Progenitor cell of endocrine pancreas (in vitro differentiated cells): Measurements from ENCODE around the gene DDX31. TPM values are rescaled to one million over a fixed set of nuclear protein-coding genes. Genes with fewer than 3 reads are reported as not detected.
"Not testable (repeated sequence)": the region's sequence is repeated elsewhere in the genome, so short reads cannot be mapped to it uniquely, and the experiment has no call there.

Source experiments
- DNase-seq: peaks from one replicate; pipeline ENCODE4 v3.0.0; 2021; ENCODE audit warnings: low spot score; ENCODE audit not compliant: unreplicated experiment
- H3K27ac Mint-ChIP-seq: 2 replicates; pipeline ENCODE4 v1.8.0; 2021; ENCODE audit warnings: mild to moderate bottlenecking, moderate library complexity, mixed read lengths
- H3K27me3 Mint-ChIP-seq: 2 replicates; pipeline ENCODE4 v1.8.0; 2021; ENCODE audit warnings: mixed read lengths
- H3K36me3 Mint-ChIP-seq: 2 replicates; pipeline ENCODE4 v1.8.0; 2022; ENCODE audit warnings: mixed read lengths; ENCODE audit not compliant: insufficient read depth
- H3K4me1 Mint-ChIP-seq: 2 replicates; pipeline ENCODE4 v1.8.0; 2021; ENCODE audit warnings: low read depth, mixed read lengths
- H3K4me3 Mint-ChIP-seq: 2 replicates; pipeline ENCODE4 v1.8.0; 2021; ENCODE audit warnings: low read depth, mild to moderate bottlenecking, moderate library complexity, mixed read lengths
- H3K9me3 Mint-ChIP-seq: 2 replicates; pipeline ENCODE4 v1.8.0; 2021; ENCODE audit warnings: low read depth, mixed read lengths
- total RNA-seq: library from RNA; stranded (reverse); gene quantifications from 2 replicates; pipeline ENCODE4 v1.2.1, GENCODE V29; 2021
- TF ChIP-seq, protein P1 (sequence below): fragments of 200-600 bp; sonication (generic); IDR thresholded peaks from one replicate; pipeline ENCODE4 v1.5.0; 2021; ENCODE audit warnings: antibody characterized with exemption, mild to moderate bottlenecking; ENCODE audit not compliant: unreplicated experiment

Gene DDX31
- total RNA-seq, 1 donor from 2014 or later, result 16.7 TPM

DNA sequence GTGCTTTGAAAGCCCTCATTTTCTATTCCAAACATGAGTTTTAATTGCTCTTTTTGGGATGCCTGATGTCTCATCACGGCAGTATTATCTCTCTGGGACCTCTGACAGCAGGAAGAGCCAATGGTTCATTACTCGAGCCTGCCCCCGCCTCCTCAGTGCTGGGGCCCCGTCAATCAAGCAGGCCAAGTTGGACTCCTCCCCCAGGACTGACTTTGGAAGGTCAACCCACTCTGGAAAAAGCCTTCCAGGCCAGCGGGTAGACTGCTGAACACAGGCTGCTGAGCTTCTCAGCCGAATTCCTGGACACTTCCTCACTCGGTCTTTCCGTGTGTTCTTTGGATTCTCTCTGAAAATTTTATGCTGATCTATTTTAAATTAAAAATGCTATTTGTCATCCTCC is 96.9 kb downstream of the DDX31 start:
- peaks cover 1% of the 10 kb centered on the region for H3K4me1 Mint-ChIP-seq
- no peak for DNase-seq

DNA sequence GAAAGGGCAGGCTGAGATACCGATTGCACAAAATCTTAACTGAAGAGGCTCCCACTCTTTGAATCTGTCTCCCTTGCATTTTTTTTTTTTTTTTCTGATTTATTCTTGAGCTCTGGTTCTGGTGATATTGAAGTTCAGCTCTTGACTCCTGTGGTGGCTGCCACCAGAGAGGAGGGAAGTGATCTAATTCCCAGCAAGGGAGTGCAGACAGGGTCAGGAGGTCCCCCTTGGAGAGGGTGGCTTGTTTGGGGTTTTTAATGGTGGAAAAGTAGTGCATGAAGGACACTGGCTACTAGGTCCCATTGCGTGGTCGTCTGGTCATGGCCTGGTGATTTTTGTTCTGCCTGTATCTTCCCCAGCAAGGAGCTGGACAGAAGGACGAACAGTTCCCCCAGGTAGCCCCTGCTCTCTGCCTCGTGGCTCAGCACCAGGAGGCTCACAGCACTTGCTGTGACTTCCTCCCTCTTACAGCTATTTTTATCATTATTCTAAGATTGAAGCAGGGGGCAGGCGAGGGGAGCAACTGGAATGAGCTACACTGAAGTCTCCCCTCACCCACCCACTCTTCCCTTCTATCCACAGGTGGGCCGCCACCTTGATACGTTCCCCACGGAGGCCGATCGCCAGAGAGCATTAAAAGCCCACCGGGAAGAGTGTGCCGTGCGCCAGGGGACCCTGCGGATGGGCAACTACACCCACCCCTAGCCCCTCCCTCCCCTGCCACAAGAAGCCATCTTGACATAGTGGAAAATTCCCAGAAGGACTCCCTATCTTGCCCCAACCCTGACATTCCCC is 97.8 kb downstream of the DDX31 start:
- H3K4me3 Mint-ChIP-seq, result no peak overlapping the region
- no peaks in the 10 kb centered on the region for H3K36me3 Mint-ChIP-seq
- H3K9me3 Mint-ChIP-seq, result no peaks in the 10 kb centered on the region
- no peak for DNase-seq
- H3K27me3 Mint-ChIP-seq, result peaks cover 45% of the 10 kb centered on the region
- peaks cover 1% of the 10 kb centered on the region for H3K4me1 Mint-ChIP-seq
- no peak overlapping the region for H3K27ac Mint-ChIP-seq
- TF ChIP-seq, protein P1, sequence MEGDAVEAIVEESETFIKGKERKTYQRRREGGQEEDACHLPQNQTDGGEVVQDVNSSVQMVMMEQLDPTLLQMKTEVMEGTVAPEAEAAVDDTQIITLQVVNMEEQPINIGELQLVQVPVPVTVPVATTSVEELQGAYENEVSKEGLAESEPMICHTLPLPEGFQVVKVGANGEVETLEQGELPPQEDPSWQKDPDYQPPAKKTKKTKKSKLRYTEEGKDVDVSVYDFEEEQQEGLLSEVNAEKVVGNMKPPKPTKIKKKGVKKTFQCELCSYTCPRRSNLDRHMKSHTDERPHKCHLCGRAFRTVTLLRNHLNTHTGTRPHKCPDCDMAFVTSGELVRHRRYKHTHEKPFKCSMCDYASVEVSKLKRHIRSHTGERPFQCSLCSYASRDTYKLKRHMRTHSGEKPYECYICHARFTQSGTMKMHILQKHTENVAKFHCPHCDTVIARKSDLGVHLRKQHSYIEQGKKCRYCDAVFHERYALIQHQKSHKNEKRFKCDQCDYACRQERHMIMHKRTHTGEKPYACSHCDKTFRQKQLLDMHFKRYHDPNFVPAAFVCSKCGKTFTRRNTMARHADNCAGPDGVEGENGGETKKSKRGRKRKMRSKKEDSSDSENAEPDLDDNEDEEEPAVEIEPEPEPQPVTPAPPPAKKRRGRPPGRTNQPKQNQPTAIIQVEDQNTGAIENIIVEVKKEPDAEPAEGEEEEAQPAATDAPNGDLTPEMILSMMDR, result no peak

More for the DNA sequence above, 96.9 kb downstream of the DDX31 start:
- no peaks in the 10 kb centered on the region for H3K9me3 Mint-ChIP-seq
- peaks cover 52% of the 10 kb centered on the region for H3K27me3 Mint-ChIP-seq
- H3K27ac Mint-ChIP-seq, result no peak overlapping the region
- H3K36me3 Mint-ChIP-seq, result no peaks in the 10 kb centered on the region
- TF ChIP-seq, protein P1, result no peak
- no peak overlapping the region for H3K4me3 Mint-ChIP-seq

DNA sequence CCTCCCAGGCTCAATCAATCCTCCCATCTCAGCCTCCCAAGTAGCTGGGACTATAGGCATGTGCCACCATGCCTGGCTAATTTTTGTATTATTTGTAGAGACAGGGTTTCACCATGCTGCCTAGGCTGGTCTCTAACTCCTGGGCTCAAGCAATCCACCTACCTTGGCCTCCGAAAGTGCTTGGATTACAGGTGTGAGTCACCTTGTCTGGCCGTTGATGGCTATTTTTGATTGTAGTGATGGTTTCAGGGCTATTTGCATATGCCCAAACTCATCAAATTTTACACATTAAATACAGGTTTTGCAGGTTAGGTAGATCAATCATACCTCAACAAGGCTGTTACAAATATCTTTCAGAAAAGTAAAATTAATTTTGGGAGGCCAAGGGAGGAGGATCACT is 101.0 kb downstream of the DDX31 start:
- H3K27me3 Mint-ChIP-seq, result peaks cover 34% of the 10 kb centered on the region

DNA sequence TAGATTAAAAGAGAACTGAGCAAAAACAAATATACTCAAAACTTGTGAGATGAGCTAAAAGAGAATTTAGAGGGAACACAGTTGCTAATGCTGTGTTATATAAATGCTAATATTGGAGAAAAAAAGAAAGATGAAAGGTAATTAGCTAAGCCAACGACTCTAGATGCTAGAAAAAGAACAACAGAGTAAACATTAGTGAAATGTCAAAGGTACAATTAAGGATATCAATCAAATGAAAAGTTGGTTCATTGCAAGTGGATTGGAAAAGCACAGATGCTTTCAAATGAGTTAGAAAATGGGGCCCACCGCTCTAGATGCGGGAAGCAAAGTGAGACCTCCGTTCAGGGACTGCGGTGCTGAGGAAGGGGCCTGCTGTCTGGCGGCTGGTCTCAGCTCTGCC is 105.3 kb downstream of the DDX31 start:
- Mint-ChIP-seq H3K4me1 (peaks cover 1% of the 10 kb centered on the region), H3K27ac (no peak overlapping the region), H3K9me3 (peaks cover 2% of the 10 kb centered on the region), H3K4me3 (no peak overlapping the region), H3K36me3 (peaks cover under 1% of the 10 kb centered on the region), H3K27me3 (peaks cover 36% of the 10 kb centered on the region)
- DNase-seq, result no peak
- TF ChIP-seq, protein P1, result no peak

More for the DNA sequence above, 101.0 kb downstream of the DDX31 start:
- H3K4me3 Mint-ChIP-seq, DNase-seq, H3K9me3 Mint-ChIP-seq, H3K27ac Mint-ChIP-seq, H3K4me1 Mint-ChIP-seq, H3K36me3 Mint-ChIP-seq: not testable (repeated sequence)

DNA sequence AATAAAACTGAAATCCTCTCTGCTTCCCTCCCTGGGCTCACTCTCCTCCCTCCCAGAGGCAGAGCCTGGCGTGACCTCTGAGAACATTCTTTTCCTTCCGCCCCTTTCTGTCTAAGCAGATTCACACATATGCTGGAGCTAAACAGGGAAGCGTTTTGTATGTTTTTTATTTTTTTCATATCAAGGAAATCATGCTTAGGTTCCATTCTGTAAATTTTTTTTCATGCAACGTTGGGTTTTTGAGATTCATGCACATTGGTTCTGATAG is 107.5 kb downstream of the DDX31 start:
- Mint-ChIP-seq H3K27ac (peak overlapping the region; percentile 81), H3K36me3 (peaks cover 1% of the 10 kb centered on the region), H3K27me3 (peaks cover 35% of the 10 kb centered on the region), H3K9me3 (peaks cover 4% of the 10 kb centered on the region), H3K4me3 (no peak overlapping the region), H3K4me1 (peaks cover 1% of the 10 kb centered on the region)
- TF ChIP-seq, protein P1, result no peak
- no peak for DNase-seq

DNA sequence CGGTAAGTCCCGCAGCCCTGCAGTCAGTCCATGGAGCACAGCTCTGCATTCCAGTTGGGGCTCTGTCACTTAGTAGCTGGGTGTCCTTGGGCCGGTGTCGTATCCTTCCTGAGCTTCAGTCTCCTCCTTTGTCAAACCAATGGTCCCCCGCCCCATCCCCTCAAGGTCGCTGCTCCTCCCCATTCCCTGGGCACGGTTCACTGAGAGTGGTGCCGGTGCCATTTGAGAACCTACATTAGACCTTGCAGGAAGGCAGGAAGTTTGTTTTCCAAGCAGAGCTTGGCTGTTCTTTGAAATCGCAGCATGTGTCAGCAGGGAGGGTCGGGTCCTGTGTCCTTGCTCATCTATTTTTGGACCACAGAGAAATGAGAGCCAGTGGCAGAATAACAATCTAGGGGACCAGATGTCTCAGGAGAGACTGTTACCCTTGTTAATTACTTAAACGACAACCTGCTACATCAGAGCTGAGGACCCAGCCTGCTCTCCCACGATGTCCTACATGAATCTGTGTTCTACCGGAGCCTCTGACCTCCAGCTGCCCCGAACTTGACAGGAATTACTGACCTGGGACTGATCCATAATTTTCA is 109.1 kb downstream of the DDX31 start:
- Mint-ChIP-seq H3K27ac (no peak overlapping the region), H3K4me3 (no peak overlapping the region), H3K4me1 (peaks cover 1% of the 10 kb centered on the region), H3K36me3 (peaks cover 1% of the 10 kb centered on the region), H3K9me3 (peaks cover 4% of the 10 kb centered on the region), H3K27me3 (peaks cover 33% of the 10 kb centered on the region)
- DNase-seq, result no peak
- TF ChIP-seq, protein P1, result no peak
